IPS-18c (cell line): ENCODE results near the gene XPO4.

Experiments
- H3K4me3 ChIP-seq: 2 replicates; pipeline ENCODE4 v1.7.0; 2013; ENCODE audit warnings: low read depth, mild to moderate bottlenecking, low read length, moderate library complexity; ENCODE audit not compliant: insufficient read depth
- H3K9me3 ChIP-seq: one replicate; pipeline ENCODE4 v1.6.1; 2013; ENCODE audit warnings: mild to moderate bottlenecking, low read length, moderate library complexity; ENCODE audit not compliant: control insufficient read depth, insufficient read depth

The XPO4 gene

DNA sequence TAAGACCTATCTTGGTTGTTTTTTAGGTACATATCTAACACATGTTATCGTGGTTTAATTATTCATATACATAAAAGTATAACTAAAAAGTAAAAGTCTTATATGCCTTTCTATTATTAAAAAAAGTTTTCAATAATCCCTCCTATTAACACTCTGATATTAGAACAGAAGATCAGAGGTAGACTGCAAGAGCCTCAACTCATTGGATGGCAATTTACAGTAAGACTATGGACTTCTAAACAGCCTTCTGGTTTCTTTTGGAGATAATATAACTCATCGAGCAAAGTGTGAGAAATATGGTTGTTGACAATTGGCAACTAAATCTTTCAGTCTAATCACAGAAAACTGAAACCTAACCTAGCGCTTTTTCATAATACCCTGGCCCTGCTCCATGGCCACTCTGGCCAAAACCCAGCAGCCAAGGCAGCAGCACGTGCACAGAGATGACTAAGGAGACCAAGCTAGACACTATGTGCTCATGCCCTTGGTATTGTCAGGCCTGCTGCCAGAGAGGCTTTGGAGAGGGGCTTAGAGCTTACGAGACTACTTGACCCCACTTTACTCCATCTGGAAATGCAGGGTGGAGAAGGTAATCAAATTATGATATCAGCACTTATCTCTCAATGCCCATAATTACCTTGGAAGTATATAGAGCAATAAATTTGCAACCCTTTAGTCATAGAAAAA lies 88.2 kb downstream of the XPO4 start:
- Histone ChIP-seq H3K4me3 (no peak overlapping the region), H3K9me3 (no peaks in the 10 kb centered on the region)

DNA sequence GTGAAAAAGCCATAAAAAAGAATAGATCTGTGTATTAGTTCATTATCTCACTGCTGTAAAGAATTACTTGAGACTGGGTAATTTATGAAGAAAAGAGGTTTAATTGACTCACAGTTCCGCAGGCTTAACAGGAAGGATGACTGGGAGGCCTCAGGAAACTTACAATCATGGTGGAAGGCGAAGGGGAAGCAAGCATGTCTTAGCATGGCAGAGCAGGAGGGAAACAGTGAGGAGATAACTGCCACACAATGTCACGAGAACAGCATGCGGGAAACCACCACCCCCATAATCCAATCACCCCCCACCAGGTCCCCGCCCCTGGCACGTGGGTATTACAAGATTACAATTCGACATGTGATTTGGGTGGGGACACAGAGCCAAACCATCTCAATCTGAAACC lies 89.7 kb downstream of the XPO4 start:
- H3K4me3 ChIP-seq: no peak overlapping the region
- H3K9me3 ChIP-seq: no peaks in the 10 kb centered on the region

DNA sequence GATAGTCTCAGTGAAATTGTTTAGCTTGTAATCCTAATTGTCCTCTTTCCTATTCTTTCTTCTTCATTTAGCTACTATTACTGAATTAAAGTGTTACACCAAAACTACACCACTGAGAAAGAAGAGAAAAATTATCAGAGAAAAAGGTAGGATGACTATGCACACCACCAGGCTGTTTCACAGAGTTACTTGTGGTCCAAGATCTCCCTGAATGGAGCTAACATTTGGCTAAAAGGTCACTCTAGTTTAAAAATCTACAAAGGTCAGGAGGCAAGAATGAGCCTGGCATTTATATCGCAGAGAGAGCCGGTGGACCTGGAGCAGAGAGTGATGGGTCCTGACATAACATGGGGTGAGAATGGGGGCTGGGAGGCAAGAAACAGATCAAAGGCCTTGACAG lies 91.7 kb downstream of the XPO4 start:
- no peaks in the 10 kb centered on the region for H3K9me3 ChIP-seq
- H3K4me3 ChIP-seq: no peak overlapping the region

DNA sequence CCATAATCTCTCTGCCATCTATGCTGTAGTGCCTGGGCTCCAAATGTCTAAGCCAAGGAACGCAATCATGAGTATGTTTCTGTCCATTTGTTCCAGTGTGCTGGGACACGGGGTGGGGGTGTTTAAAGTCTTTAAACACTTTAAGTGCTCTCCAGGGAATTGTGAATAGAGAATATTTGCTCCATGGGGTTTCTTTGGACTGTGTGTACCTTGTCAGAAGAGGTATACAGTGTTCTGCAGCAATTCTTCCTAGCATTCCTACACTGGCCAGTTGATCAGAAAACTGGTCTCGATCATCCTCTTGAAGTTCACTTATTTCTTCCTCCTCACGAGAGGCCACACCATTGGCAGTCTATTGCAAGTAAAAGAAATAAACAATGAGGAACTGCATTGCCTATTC lies 93.7 kb downstream of the XPO4 start:
- no peak overlapping the region for H3K4me3 ChIP-seq
- no peaks in the 10 kb centered on the region for H3K9me3 ChIP-seq

DNA sequence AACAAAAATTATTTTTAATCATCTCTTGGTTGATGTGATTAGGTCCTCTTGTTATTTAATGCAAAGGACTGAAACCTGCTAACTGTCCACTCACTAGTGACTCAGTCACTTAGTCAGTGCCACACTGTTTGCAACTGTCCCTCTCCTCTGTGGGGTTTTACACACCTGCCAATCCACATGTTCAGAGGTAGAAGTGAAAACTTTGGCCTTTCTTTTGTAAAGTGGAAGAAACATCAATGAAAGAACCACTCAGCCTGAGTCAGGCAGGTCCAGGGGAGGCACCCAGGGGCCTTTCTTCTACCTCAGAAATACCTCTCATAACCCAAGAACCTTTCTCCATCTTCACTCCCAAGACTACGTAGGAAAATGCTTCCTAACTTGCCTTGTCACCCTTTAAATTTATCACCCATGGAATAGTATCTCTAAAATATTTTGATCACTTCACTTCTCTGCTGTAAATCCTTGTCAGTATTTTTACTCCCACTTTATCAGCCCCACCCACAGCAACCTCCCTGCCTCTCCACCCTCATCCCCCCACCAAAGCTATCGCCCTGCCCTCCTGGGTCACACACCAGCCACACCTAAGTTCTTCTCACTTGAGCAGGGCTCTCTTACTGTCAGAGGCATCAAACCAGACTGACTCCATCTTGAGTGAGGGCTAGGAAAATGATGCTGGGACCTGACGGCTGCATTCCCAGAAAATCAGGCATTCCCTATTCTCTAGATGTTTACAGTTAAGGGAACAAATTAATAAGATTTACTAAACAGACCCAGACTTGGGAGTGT lies 99.2 kb downstream of the XPO4 start:
- no peak overlapping the region for H3K4me3 ChIP-seq
- no peaks in the 10 kb centered on the region for H3K9me3 ChIP-seq

DNA sequence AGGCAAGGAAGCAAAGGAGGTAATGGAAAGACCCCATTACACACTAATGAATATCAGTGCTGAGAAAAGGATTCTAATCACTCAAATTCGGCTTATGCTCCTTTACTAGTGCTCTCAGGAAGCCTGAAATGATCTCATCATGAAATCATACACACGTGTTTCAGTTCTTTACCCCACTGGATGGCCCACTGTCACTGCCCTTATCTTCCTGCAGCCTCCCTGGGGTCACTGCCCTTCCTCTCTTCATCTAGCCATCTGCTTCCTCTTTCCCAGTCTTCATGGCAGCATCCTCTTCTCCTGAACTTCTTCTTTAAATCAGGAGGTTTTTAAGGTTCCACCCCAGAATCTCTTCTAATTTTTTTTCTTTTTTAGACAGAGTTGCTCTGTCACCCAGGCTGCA lies 100.8 kb downstream of the XPO4 start:
- Histone ChIP-seq H3K9me3 (no peaks in the 10 kb centered on the region), H3K4me3 (no peak overlapping the region)

DNA sequence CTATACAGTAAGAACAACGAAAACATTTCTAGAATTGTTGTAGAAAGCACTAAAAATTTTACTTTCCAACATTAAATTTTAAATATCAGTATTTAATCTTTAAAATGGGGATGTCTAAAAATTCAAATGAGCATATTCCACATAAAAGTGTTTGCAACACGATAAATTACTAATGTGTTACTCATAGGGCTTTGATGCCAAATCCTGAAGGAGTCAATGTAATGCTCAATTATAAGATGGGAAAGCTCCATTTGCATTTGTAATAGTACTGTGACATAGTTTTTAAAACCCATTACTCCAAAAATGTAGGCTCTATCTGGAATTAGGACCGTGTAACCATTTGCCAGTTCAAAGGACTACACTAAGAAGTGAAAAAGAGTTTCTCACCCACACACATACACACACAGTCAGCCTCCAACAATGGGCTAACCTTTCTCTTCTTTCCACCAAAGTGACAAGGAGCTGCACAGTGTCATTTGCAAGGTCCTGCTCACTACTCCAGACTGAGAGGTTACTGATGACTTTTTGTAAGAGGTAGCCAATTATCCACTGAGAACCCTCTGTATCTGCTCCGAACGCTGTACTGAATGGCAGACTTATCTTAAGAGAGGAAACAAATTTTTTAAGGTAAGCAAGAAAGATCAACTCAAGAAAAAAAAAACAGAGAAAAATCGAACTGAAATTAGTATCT lies 102.7 kb downstream of the XPO4 start:
- H3K9me3 ChIP-seq: no peaks in the 10 kb centered on the region
- H3K4me3 ChIP-seq: no peak overlapping the region

DNA sequence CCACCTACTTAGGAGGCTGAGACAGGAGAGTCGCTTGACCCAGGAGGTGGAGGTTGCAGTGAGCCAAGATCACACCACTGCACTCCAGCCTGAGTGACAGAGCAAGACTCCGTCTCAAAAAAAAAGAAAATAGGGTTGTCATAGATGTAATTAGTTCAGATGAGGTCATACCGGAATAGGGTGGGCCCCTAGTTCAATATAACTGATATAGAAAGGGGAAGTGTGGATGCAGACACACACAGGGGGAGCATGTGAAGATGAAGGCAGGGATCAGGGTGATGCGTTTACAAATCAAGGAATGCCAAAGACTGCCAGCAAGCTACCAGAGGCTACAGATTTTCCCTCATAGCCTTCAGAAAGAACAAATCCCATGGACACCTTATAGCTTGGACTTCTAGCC lies 104.5 kb downstream of the XPO4 start:
- no peaks in the 10 kb centered on the region for H3K9me3 ChIP-seq
- H3K4me3 ChIP-seq: no peak overlapping the region

DNA sequence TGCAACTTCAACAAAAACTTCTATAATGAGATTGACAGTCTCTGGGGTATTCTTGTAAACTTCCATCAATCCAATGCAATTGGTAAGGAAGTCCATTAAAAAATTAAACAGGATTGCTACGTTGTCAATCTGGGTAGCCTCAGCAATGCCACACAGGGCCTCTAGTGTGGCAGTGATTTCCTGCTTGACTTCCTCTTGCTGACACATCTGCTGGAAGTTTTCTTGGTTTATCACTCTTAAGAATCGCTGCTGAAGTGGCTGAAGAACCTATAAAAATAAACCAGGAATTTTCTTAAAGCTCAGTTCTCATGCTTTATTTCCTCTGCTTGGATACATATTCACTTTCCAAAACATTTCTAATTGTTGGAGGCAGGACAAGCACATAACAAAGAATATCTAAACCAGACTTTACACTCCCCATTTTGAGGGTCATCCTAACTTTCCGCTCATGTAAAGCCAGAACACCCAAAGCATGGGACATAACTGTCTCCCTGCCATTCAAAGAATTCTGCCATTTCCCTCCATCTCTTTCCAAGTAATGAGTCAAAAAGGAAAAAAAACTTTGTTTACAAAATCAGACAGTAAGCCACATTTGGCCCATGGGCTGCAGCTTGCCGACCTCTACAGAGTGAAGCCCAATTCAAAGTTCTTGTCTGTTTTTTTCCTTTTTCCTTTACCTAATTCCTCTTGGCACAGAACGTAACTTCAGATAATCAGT lies 105.6 kb downstream of the XPO4 start:
- Histone ChIP-seq H3K4me3 (no peak overlapping the region), H3K9me3 (no peaks in the 10 kb centered on the region)

DNA sequence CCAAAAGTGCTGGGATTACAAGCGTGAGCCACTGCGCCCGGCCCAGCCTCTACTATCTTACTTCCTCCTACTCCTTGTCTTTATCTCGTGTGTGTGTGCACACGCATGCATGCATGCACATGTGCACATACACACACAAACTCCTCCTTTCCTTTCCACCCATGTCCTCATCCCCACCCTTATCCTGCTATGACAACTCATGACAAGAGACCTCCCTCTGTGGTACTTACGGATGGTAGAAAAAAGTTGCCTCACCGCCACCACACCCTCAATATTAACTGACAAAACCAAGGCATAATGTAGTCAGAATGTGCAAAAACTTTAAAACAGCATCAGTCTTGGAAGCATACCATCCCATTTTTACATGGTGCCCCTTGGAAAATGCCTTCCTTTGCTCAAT lies 112.9 kb downstream of the XPO4 start:
- Histone ChIP-seq H3K4me3 (no peak overlapping the region), H3K9me3 (no peaks in the 10 kb centered on the region)

DNA sequence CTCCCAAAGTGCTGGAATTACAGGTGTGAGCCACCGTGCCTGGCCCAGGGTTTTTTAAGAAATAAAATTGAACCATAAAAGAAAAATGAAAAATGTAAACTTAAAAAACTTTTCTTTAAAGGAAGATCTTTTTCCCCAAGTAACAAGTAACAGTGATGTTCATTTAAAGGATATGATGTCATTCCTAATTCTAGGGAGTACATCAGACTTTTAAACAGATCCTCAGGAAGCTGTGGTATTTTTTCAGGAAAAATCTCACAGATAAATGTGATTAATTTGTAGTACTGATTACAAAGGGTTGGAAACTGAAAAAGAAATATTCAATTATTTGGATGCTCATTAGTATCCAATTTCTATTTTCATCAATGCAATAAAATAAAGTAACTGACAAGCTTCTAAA lies 114.2 kb downstream of the XPO4 start:
- no peak overlapping the region for H3K4me3 ChIP-seq

DNA sequence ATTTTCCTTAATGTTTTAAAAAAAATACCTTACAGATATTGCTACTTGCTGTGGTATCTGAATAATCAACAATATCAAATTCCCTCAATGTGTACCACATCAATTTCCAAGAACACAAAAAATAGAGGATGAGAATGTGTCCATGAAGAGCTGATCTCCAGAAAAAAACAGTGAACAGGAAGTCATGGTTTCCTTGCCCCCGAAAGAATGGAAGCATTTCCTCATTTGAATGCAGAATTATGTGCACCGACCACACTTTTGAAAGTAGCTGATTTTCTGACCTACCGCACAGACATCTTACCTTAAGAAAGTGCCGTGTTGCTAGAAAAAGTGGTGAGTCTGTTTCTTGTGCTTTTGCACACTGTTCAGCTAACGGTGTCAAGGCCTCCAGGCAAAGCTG lies 115.4 kb downstream of the XPO4 start:
- no peak overlapping the region for H3K4me3 ChIP-seq
- no peaks in the 10 kb centered on the region for H3K9me3 ChIP-seq

More for the DNA sequence above, 114.2 kb downstream of the XPO4 start:
- no peaks in the 10 kb centered on the region for H3K9me3 ChIP-seq

DNA sequence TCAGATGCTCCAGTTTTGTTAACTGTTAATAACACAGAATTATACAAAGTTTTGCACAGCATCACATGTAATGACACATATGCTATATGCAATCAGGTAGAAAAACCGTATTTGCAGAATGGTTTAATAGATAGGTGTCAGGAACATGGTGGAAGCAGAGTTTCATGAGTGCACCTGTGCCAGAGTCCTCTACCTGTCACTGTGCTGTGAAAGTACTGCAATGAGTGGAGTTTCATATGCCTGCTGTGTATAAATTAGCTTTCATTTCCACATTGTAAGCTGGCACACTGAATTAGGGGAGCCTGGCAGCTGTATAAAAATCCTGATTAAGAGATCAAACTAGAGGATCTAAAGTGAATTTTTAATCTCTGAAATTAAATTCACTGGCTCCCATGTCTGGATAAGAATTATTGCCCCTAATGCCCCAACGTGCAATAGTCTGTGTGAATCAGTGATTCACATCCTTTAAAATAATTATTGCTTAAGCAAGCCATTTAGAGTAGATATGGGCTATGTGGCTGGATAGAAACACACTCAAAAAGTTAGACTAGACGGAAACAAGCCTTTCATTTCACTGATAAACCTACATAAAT lies 120.3 kb downstream of the XPO4 start:
- Histone ChIP-seq H3K4me3 (no peak overlapping the region), H3K9me3 (no peaks in the 10 kb centered on the region)

DNA sequence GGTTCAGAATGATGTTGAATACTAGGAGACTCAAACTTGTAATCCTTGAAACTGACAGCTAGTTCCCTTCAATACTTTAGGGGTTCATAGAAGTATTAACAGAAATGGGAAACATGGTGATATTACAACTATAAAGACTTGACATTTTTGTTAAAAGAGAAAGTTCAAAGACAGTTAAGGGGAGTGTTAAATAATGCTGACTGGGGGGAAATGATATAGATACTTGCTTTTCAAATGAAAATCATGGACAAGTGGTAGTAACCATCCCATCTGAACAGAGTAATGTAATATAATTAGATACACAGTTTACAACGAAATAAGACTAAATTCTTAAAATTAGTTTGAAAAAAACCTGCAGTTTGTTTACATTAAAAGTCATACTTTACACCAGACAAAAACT lies 122.2 kb downstream of the XPO4 start:
- Histone ChIP-seq H3K9me3 (no peaks in the 10 kb centered on the region), H3K4me3 (no peak overlapping the region)

DNA sequence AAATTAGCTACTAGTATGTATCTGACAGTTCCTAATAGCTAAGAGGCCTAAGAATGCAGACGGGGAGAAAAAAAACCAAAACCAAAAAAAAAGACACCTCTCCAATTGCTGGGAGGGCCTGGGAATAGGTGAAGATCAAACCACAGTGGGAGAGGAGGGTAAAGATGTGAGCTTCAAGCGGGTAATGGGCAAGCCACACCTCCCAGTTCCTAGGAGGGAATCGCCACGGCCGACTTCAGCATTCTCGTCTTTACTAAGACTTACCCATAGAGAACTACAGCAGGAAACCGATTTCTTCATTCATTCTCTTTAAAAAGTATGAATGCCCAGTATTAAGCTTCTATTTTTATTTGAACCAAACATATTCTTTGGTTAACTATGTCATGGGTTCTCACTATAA lies 123.1 kb downstream of the XPO4 start:
- no peak overlapping the region for H3K4me3 ChIP-seq
- no peaks in the 10 kb centered on the region for H3K9me3 ChIP-seq

DNA sequence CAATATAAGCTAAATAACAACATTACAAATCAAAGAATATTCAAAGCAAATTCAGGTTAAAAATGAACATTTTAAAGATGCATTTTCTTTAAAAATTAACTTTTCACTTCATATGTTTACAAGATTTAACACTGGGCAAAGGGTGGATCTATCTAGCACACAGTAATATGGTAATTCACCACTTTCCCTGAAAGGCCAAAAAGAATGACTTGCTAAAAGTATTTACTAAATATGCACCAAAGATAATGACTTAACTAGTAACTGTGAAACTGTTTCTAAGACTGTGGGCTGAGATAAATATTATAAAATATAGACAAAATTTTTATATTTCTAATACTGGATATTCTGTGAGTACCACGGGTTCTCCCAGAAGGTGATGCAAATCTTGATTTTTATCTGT lies 124.2 kb downstream of the XPO4 start:
- Histone ChIP-seq H3K4me3 (no peak overlapping the region), H3K9me3 (no peaks in the 10 kb centered on the region)

DNA sequence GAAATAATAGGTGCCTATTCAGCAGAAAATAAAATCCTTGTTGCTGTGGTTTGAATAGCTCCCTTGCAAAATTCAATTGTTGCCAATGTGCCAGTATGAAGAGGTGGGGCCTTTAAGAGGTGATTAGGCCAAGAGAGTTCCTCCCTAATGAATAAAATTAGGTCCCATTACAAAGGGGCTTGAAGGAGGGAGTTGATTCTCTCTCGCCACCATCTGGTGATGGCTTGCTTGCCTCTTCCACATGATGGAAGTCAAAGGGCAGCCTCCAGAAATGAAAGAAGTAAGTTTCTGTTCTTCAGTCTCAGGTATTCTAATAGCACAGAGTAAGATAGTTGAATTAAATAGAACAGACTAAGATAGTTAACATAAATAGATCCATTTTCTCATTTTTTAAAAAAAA lies 125.8 kb downstream of the XPO4 start:
- H3K9me3 ChIP-seq: no peaks in the 10 kb centered on the region
- no peak overlapping the region for H3K4me3 ChIP-seq
